Thyroid gland (tissue), 4 donors: Measurements from ENCODE around the gene TMEM131. TPM values are rescaled to one million over a fixed set of nuclear protein-coding genes. Genes with fewer than 3 reads are reported as not detected.
A peak's percentile ranks its signal among the peaks of the same experiment; 100 is the strongest.
"Not testable (repeated sequence)": the region's sequence is repeated elsewhere in the genome, so short reads cannot be mapped to it uniquely, and the experiment has no call there.

Experiments
- DNase-seq, 2 donors: peaks; one replicate each; pipeline ENCODE4 v3.0.0-alpha.2; 2019
- H3K27ac ChIP-seq, 3 donors: fragments of 200-600 bp; sonication (generic); 1 replicate in 2 of 3; 2 replicates in 1 of 3; pipeline ENCODE4 v1.5.1; 2016 to 2019; ENCODE audit warnings: mild to moderate bottlenecking in 1 of 3, moderate library complexity in 1 of 3
- H3K27me3 ChIP-seq: fragments of 200-600 bp; sonication (generic); one replicate; pipeline ENCODE4 v1.5.1; 2019
- H3K36me3 ChIP-seq, 2 donors: fragments of 200-600 bp; sonication (generic); one replicate each; pipeline ENCODE4 v1.5.1; 2016 to 2019
- H3K4me1 ChIP-seq, 2 donors: fragments of 200-600 bp; sonication (generic); one replicate each; pipeline ENCODE4 v1.5.1; 2017 to 2019
- H3K4me3 ChIP-seq, 3 donors: fragments of 200-600 bp; sonication (generic); replicated peaks in 1 of 3; 1 replicate in 2 of 3; 2 replicates in 1 of 3; pipeline ENCODE4 v1.5.1; 2016; ENCODE audit warnings: mild to moderate bottlenecking in 1 of 3
- H3K9me3 ChIP-seq: fragments of 200-600 bp; sonication (generic); one replicate; pipeline ENCODE4 v1.5.1; 2017
- CTCF ChIP-seq, 6 experiments: fragments of 200-600 bp in 3 of 6; fragments of 450-650 bp in 3 of 6; sonication (generic) in 3 of 6; IDR thresholded peaks; one replicate each; pipeline ENCODE4 v1.5.1; 2016 to 2019; ENCODE audit warnings: antibody characterized with exemption in 6 of 6, mild to moderate bottlenecking in 2 of 6, inconsistent platforms in 1 of 6, moderate library complexity in 1 of 6
- POLR2A ChIP-seq, 2 donors: fragments of 450-650 bp; IDR thresholded peaks; one replicate each; pipeline ENCODE4 v1.6.1; 2017; ENCODE audit warnings: antibody characterized with exemption in 2 of 2, mild to moderate bottlenecking in 2 of 2, moderate library complexity in 1 of 2
- WGBS, 2 donors: methylation state at CpG; one replicate each; pipeline ENCODE4 v1.1.5; 2017; 5-methylcytosine and 5-hydroxymethylcytosine counted together
- intact Hi-C: fragments of 100-400 bp; cut with DNase I; formaldehyde crosslinking; loops from one replicate; pipeline ENCODE4 v1.15.1; 2023
- total RNA-seq, 4 donors: library from RNA; depleted of rRNA; stranded (reverse); fragments of >200 nt; gene quantifications; one replicate each; pipeline ENCODE4 v1.2.3, GENCODE V29; 2016

Gene TMEM131
- total RNA-seq, 4 donors from 2014 or later = 28.6 to 47.0 (median 35.2) TPM

GRCh38 chr2:97878865-97879264 lies 116.9 kb downstream of the TMEM131 start:
- H3K9me3 ChIP-seq = no peaks in the 10 kb centered on the region
- TF ChIP-seq POLR2A (IDR thresholded peaks at IDR 0.05) (no peak), CTCF (IDR thresholded peaks at IDR 0.05) (no peak)
- H3K27me3 ChIP-seq = no peaks in the 10 kb centered on the region
- H3K36me3 ChIP-seq = no peaks in the 10 kb centered on the region
- WGBS, 2 donors = 97 to 100% methylated on average over 3 of the region's 3 CpGs
- no peak for DNase-seq
- H3K27ac ChIP-seq = no peak overlapping the region
- H3K4me3 ChIP-seq = no peak overlapping the region
- no peaks in the 10 kb centered on the region for H3K4me1 ChIP-seq
- intact Hi-C loops = no loop called here

GRCh38 chr2:97878317-97878716 lies 117.4 kb downstream of the TMEM131 start:
- DNase-seq, H3K4me3 ChIP-seq, H3K36me3 ChIP-seq, H3K4me1 ChIP-seq, H3K27me3 ChIP-seq, intact Hi-C loops, H3K9me3 ChIP-seq, H3K27ac ChIP-seq: not testable (repeated sequence)
- 98 to 100% methylated on average over 2 of the region's 2 CpGs for WGBS, 2 donors

- Histone ChIP-seq H3K4me1 (peaks cover 15 to 25% of the 10 kb centered on the region in 2 donors), H3K9me3 (no peaks in the 10 kb centered on the region), H3K36me3 (no peaks in the 10 kb centered on the region), H3K27me3 (no peaks in the 10 kb centered on the region), H3K4me3 (no peak overlapping the region), H3K27ac (no peak overlapping the region)
- no peak for DNase-seq
- intact Hi-C loops = no loop called here
- 86 to 90% methylated on average over 4 of the region's 4 CpGs for WGBS, 2 donors
- TF ChIP-seq POLR2A (IDR thresholded peaks at IDR 0.05) = no peak
- TF ChIP-seq CTCF (IDR thresholded peaks at IDR 0.05) = no peak
These were observed 124.5 kb downstream of the TMEM131 start for GRCh38 chr2:97871096-97871780.

GRCh38 chr2:97870396-97870843 lies 125.3 kb downstream of the TMEM131 start:
- Histone ChIP-seq H3K4me3 (no peak overlapping the region), H3K36me3 (no peaks in the 10 kb centered on the region), H3K27me3 (no peaks in the 10 kb centered on the region), H3K27ac (peak overlapping the region in 1 of 3 donors; percentile 20), H3K9me3 (no peaks in the 10 kb centered on the region), H3K4me1 (peaks cover 15 to 25% of the 10 kb centered on the region in 2 donors)
- WGBS, 2 donors = 68 to 73% methylated on average over 4 of the region's 4 CpGs
- no peak for DNase-seq
- TF ChIP-seq CTCF (IDR thresholded peaks at IDR 0.05) (no peak), POLR2A (IDR thresholded peaks at IDR 0.05) (no peak)
- intact Hi-C loops = no loop called here

- WGBS, 2 donors = 90 to 91% methylated on average over 6 of the region's 6 CpGs
- H3K4me1 ChIP-seq = peaks cover 15 to 25% of the 10 kb centered on the region in 2 donors
- no peak for DNase-seq
- intact Hi-C loops = no loop called here
- H3K9me3 ChIP-seq = no peaks in the 10 kb centered on the region
- no peaks in the 10 kb centered on the region for H3K27me3 ChIP-seq
- TF ChIP-seq POLR2A (IDR thresholded peaks at IDR 0.05) (no peak), CTCF (IDR thresholded peaks at IDR 0.05) (no peak)
- H3K27ac ChIP-seq = no peak overlapping the region
- H3K4me3 ChIP-seq = no peak overlapping the region
- no peaks in the 10 kb centered on the region for H3K36me3 ChIP-seq
These were observed 125.9 kb downstream of the TMEM131 start for GRCh38 chr2:97869722-97870346.
